H1 (cell line): Measurements from ENCODE around the gene RBBP6. TPM values are rescaled to one million over a fixed set of nuclear protein-coding genes. Genes with fewer than 3 reads are reported as not detected.

Source experiments
- CTCF ChIA-PET: fragments of 300-600 bp; sonication (Branson Sonifier 250); formaldehyde crosslinking; loops from one replicate; lab custom pipeline; 2021; ENCODE audit not compliant: partially characterized antibody; lab: Charles Lee
- POLR2A ChIA-PET: fragments of 300-600 bp; sonication (Branson Sonifier 250); formaldehyde crosslinking; loops from one replicate; lab custom pipeline; 2021; ENCODE audit warnings: inconsistent platforms; ENCODE audit not compliant: partially characterized antibody; lab: Charles Lee
- DNase-seq, 2 experiments: peaks; one replicate each; pipeline versions ENCODE4 v3.0.0 to v3.0.0-alpha.2; 2010 to 2022; ENCODE audit warnings: low spot score in 2 of 2, low read depth in 1 of 2, mixed read lengths in 1 of 2
- FAIRE-seq: peaks from 2 replicates; lab custom pipeline; 2011; peaks lifted over from hg19 to GRCh38; lab: Jason Lieb, UNC
- H2AFZ ChIP-seq: 2 replicates; pipeline ENCODE4 v1.8.1; 2012; ENCODE audit warnings: low read length, inconsistent platforms
- H2AK5ac ChIP-seq: 2 replicates; pipeline ENCODE4 v1.6.1; 2013; ENCODE audit warnings: low read depth, low read length
- H2BK120ac ChIP-seq: replicated peaks from 2 replicates; pipeline ENCODE3; 2013; ENCODE audit warnings: low read depth, low read length, inconsistent platforms
- H2BK12ac ChIP-seq: 2 replicates; pipeline ENCODE4 v1.6.1; 2013; ENCODE audit warnings: low read depth, low read length
- H2BK15ac ChIP-seq: 2 replicates; pipeline ENCODE4 v1.6.1; 2013; ENCODE audit warnings: low read length
- H2BK20ac ChIP-seq: 2 replicates; pipeline ENCODE4 v1.6.1; 2013; ENCODE audit warnings: low read length
- H2BK5ac ChIP-seq: 2 replicates; pipeline ENCODE4 v1.6.1; 2013; ENCODE audit warnings: low read depth, low read length
- H3K14ac ChIP-seq: 2 replicates; pipeline ENCODE4 v1.6.1; 2013; ENCODE audit warnings: inconsistent platforms; ENCODE audit not compliant: insufficient read length
- H3K18ac ChIP-seq: 2 replicates; pipeline ENCODE4 v1.6.1; 2013; ENCODE audit warnings: low read length; ENCODE audit errors: extremely low read depth
- H3K23ac ChIP-seq: 2 replicates; pipeline ENCODE4 v1.6.1; 2013; ENCODE audit warnings: inconsistent platforms; ENCODE audit not compliant: insufficient read length
- H3K23me2 ChIP-seq: 2 replicates; pipeline ENCODE4 v1.6.1; 2013; ENCODE audit warnings: low read depth, low read length
- H3K27ac ChIP-seq: 2 replicates; pipeline ENCODE4 v1.6.1; 2011; ENCODE audit warnings: low read depth, low read length, inconsistent platforms
- H3K27me3 ChIP-seq, 4 experiments: replicated peaks in 1 of 4; 1 replicate in 1 of 4; 2 replicates in 3 of 4; pipeline versions ENCODE4 v1.6.1 to v1.8.1; 2011 to 2013; ENCODE audit warnings: low read length in 3 of 4, mild to moderate bottlenecking in 3 of 4, inconsistent platforms in 2 of 4, mixed read lengths in 2 of 4, moderate library complexity in 1 of 4; ENCODE audit not compliant: control insufficient read depth in 3 of 4, insufficient read depth in 3 of 4; ENCODE audit errors: extremely low read depth in 1 of 4
- H3K36me3 ChIP-seq, 4 experiments: 2 replicates each; pipeline versions ENCODE4 v1.6.1 to v1.8.1; 2011 to 2013; ENCODE audit warnings: mild to moderate bottlenecking in 4 of 4, low read length in 3 of 4, moderate library complexity in 2 of 4, control low read depth in 1 of 4, inconsistent platforms in 1 of 4; ENCODE audit not compliant: insufficient read depth in 4 of 4, control insufficient read depth in 2 of 4
- H3K4ac ChIP-seq: replicated peaks from 2 replicates; pipeline ENCODE3; 2013; ENCODE audit warnings: low read length, low read depth, mixed read lengths, inconsistent platforms; ENCODE audit not compliant: insufficient read length
- H3K4me1 ChIP-seq, 4 experiments: replicated peaks in 1 of 4; 1 replicate in 1 of 4; 2 replicates in 3 of 4; pipeline versions ENCODE4 v1.6.1 to v1.8.1; 2011 to 2013; ENCODE audit warnings: low read length in 3 of 4, inconsistent platforms in 2 of 4, mixed read lengths in 1 of 4; ENCODE audit not compliant: insufficient read depth in 4 of 4, control insufficient read depth in 3 of 4
- H3K4me2 ChIP-seq, 2 experiments: 2 replicates each; pipeline versions ENCODE4 v1.6.1 to v1.8.1; 2011 to 2013; ENCODE audit warnings: low read depth in 2 of 2, low read length in 2 of 2, control low read depth in 1 of 2, inconsistent platforms in 1 of 2, mild to moderate bottlenecking in 1 of 2; ENCODE audit not compliant: insufficient read depth in 1 of 2
- H3K4me3 ChIP-seq, 4 experiments: fragments of 200-600, 300-600 bp in 1 of 4; sonication (generic), shearing (Covaris generic), sonication (Bioruptor Twin) in 1 of 4; 2 replicates each; pipeline versions ENCODE4 v1.5.1 to v1.8.1; 2011 to 2016; ENCODE audit warnings: low read length in 4 of 4, low read depth in 3 of 4, control low read depth in 2 of 4, inconsistent platforms in 2 of 4, mild to moderate bottlenecking in 2 of 4, mixed read lengths in 1 of 4, moderate library complexity in 1 of 4; ENCODE audit not compliant: insufficient read depth in 2 of 4; ENCODE audit errors: extremely low read depth in 1 of 4
- H3K56ac ChIP-seq: replicated peaks from 2 replicates; pipeline ENCODE3; 2013; ENCODE audit warnings: low read depth, mild to moderate bottlenecking, mixed read lengths, low read length, inconsistent platforms; ENCODE audit not compliant: insufficient read length
- H3K79me1 ChIP-seq: 2 replicates; pipeline ENCODE4 v1.6.1; 2013; ENCODE audit warnings: low read depth, low read length, control low read depth
- H3K79me2 ChIP-seq, 2 experiments: 2 replicates each; pipeline versions ENCODE4 v1.6.1 to v1.8.1; 2012 to 2013; ENCODE audit warnings: low read length in 2 of 2, mild to moderate bottlenecking in 2 of 2, inconsistent platforms in 1 of 2; ENCODE audit not compliant: insufficient read depth in 2 of 2, control insufficient read depth in 1 of 2
- H3K9ac ChIP-seq, 4 experiments: replicated peaks in 1 of 4; 1 replicate in 1 of 4; 2 replicates in 3 of 4; pipeline versions ENCODE4 v1.6.1 to v1.8.1; 2011 to 2013; ENCODE audit warnings: low read depth in 3 of 4, low read length in 3 of 4, control low read depth in 2 of 4, mild to moderate bottlenecking in 2 of 4, moderate library complexity in 2 of 4, inconsistent platforms in 1 of 4; ENCODE audit errors: extremely low read depth in 1 of 4
- H3K9me3 ChIP-seq, 2 experiments: 2 replicates each; pipeline versions ENCODE4 v1.6.1 to v1.8.1; 2012 to 2013; ENCODE audit warnings: mild to moderate bottlenecking in 2 of 2, moderate library complexity in 2 of 2, control low read depth in 1 of 2, inconsistent platforms in 1 of 2, low read depth in 1 of 2, low read length in 1 of 2, mixed read lengths in 1 of 2; ENCODE audit not compliant: insufficient read depth in 2 of 2
- H4K20me1 ChIP-seq, 2 experiments: replicated peaks in 1 of 2; 2 replicates each; pipeline versions ENCODE3 to v1.8.1; 2011 to 2013; ENCODE audit warnings: inconsistent platforms in 2 of 2, low read length in 2 of 2, mild to moderate bottlenecking in 1 of 2; ENCODE audit not compliant: insufficient read depth in 2 of 2, control insufficient read depth in 1 of 2
- H4K5ac ChIP-seq: 2 replicates; pipeline ENCODE4 v1.6.1; 2013; ENCODE audit warnings: low read length, low read depth, mixed read lengths, inconsistent platforms; ENCODE audit not compliant: insufficient read length
- H4K8ac ChIP-seq: 2 replicates; pipeline ENCODE4 v1.8.0; 2013; ENCODE audit warnings: mild to moderate bottlenecking, moderate library complexity, low read length, inconsistent platforms; ENCODE audit not compliant: insufficient read depth; ENCODE audit errors: extremely low read depth
- H4K91ac ChIP-seq: replicated peaks from 2 replicates; pipeline ENCODE3; 2013; ENCODE audit warnings: low read length, mixed read lengths, inconsistent platforms; ENCODE audit not compliant: insufficient read length
- ASH2L ChIP-seq: fragments of 200-600, 300-600 bp; sonication (generic); IDR thresholded peaks from one replicate; pipeline ENCODE4 v1.7.1; 2017; ENCODE audit warnings: low read length
- POLR2A ChIP-seq, 2 experiments: IDR thresholded peaks; 1 replicate in 1 of 2; 2 replicates in 1 of 2; pipeline ENCODE4 v1.6.1; 2011; ENCODE audit warnings: low read depth in 2 of 2, low read length in 2 of 2, mild to moderate bottlenecking in 2 of 2; ENCODE audit errors: control extremely low read depth in 1 of 2
- RFX5 ChIP-seq: IDR thresholded peaks from 2 replicates; pipeline ENCODE4 v1.6.1; 2011; ENCODE audit warnings: low read depth, low read length, improper control_type of control experiment, borderline replicate concordance
- RXRA ChIP-seq: IDR thresholded peaks from 2 replicates; pipeline ENCODE4 v1.6.1; 2011; ENCODE audit warnings: low read depth, mild to moderate bottlenecking, low read length, moderate library complexity; ENCODE audit not compliant: insufficient read depth
- WGBS, 2 experiments: shearing (Covaris generic) in 1 of 2; methylation state at CpG; one replicate each; pipeline versions ENCODE4 v1.1.6 to v1.1.7; 2013 to 2015; ENCODE audit warnings: low lambda C conversion rate in 2 of 2, mixed read lengths in 2 of 2, inconsistent platforms in 1 of 2, low coverage in 1 of 2, missing lambda C conversion rate in 1 of 2; ENCODE audit not compliant: insufficient replicate concordance in 2 of 2, insufficient coverage in 1 of 2, insufficient read length in 1 of 2; ENCODE audit errors: extremely low coverage in 1 of 2, missing lambda C conversion rate in 1 of 2; 5-methylcytosine and 5-hydroxymethylcytosine counted together
- polyA plus RNA-seq, 7 experiments: library from polyadenylated mRNA; depleted of rRNA in 3 of 7; stranded (reverse) in 5 of 7; unstranded in 2 of 7; fragments of >200 nt in 5 of 7; fragments of 200-250 nt in 2 of 7; gene quantifications; 1 replicate in 5 of 7; 2 replicates in 1 of 7; 4 replicates in 1 of 7; pipeline versions ENCODE4 v1.2.1 to v1.2.3, GENCODE V29; 2011 to 2013; ENCODE audit warnings: missing spikeins in 2 of 7, mixed read lengths in 2 of 7
- total RNA-seq: library from RNA; stranded (reverse); fragmentation: NEBNext Ultra II Directional; extraction: Animal tissue kit (Norgen Biotek cat#: 25700); gene quantifications from 2 replicates; pipeline ENCODE4 v1.2.1, GENCODE V29; 2021

Gene RBBP6
- total and polyA plus RNA-seq, 2 of the 8 experiments (the other 6 are each of a cell fraction or from before 2014, with no cell fraction given), result 22.5 to 54.5 TPM

DNA sequence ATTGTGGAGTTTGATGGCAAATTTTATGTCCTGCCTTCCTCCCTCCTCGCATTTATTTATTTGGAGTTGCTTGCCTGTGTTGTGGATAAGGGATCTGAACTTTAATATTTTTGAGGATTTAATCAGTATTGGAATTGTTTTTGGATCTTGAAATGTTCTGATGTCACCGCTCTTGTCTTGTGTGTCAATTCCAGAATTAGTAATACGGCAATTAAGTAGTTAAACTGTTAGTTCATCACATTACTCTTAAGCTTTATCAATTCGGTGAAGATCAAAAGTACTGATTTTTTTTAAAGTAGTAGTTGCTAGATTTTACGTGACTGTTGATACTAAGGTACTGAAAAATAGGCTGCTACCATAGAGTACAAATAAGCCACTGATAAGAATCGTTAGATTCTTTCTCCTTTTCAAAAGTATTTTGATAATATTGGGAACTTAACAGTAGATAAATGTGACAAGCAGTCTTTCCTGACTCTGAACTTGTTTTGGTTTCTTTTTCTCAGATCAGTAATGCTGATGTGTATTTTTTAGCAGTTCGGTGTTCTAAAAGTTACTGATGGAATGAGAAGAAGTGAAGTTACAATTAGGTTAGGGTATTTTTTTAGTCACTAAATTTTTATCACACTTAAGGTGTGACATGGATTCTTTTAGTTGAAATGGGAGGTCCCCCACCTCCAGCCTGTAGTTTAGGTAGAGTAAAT is 2.0 kb downstream of the RBBP6 start:
- Histone ChIP-seq H4K8ac (no peak overlapping the region), H4K20me1 (peaks cover 2 to 7% of the 10 kb centered on the region in 2 experiments), H2BK15ac (no peak overlapping the region), H3K23ac (no peak overlapping the region), H4K91ac (no peak overlapping the region), H3K9ac (peak overlapping the region in 3 of 4 experiments; percentile 67 to 95 (median 74); a peak in 5 of 7 replicates), H2BK5ac (no peak overlapping the region), H3K56ac (no peak overlapping the region), H3K4me3 (peak overlapping the region; percentile 71 to 96 (median 94)), H4K5ac (no peak overlapping the region), H3K9me3 (no peaks in the 10 kb centered on the region; a peak in 1 of 4 replicates), H3K23me2 (peaks cover 11% of the 10 kb centered on the region; the same call in 1 of the 2 replicates), H3K36me3 (peaks cover 0 to 5% (median 1%) of the 10 kb centered on the region in 4 experiments; a peak in 2 of 8 replicates), H2BK12ac (no peak overlapping the region), H2BK20ac (no peak overlapping the region), H3K27me3 (no peaks in the 10 kb centered on the region), H3K14ac (no peak overlapping the region), H3K18ac (no peak overlapping the region), H2BK120ac (no peak overlapping the region), H2AFZ (no peak overlapping the region), H3K79me1 (0 out of 2 replicates have a peak, but pooled peaks cover 2% of the 10 kb centered on the region), H2AK5ac (no peak overlapping the region), H3K4ac (no peak overlapping the region), H3K4me2 (peak overlapping the region; percentile 76 to 80), H3K4me1 (0 out of 7 replicates have a peak, but pooled peaks cover 0 to 2% (median 0%) of the 10 kb centered on the region in 4 experiments), H3K79me2 (peaks cover 23 to 66% of the 10 kb centered on the region in 2 experiments), H3K27ac (no peak overlapping the region)
- no peak for DNase-seq
- WGBS, 2 experiments, result 32% methylated on average over 7 of the region's 7 CpGs; no CpG with 5 or more reads in 1 of the 2 experiments
- ChIA-PET POLR2A (interaction anchor here (1.0 to 1.9 kb wide), 5 partner anchors 10 to 142 kb away, joined by 3 to 6 read pairs (median 3); no protein-coding TSS in a partner anchor), CTCF (interaction anchor here (1.1 kb wide), 1 partner anchor 21 kb away, joined by 4 read pairs; no protein-coding TSS in a partner anchor)
- no peak for FAIRE-seq
- no peak for TF ChIP-seq POLR2A (IDR thresholded peaks at IDR 0.05; ENCODE audit: control extremely low read depth in 1 of 2, low read depth in 2 of 2, low read length in 2 of 2)
- TF ChIP-seq RFX5, result no peak
- peak; percentile 1 for TF ChIP-seq ASH2L
- no peak for TF ChIP-seq RXRA
